Measurements from ENCODE around the gene RBP3.

Gene RBP3

GRCh38 chr10:47326306-47326926 lies 21.7 kb upstream of the RBP3 start:
- H3K4me1 ChIP-seq (ENCODE audit: low read depth, poor library complexity, severe bottlenecking) = no peaks in the 10 kb centered on the region
- no peaks in the 10 kb centered on the region for H4K20me1 ChIP-seq (ENCODE audit: insufficient read depth)
- no peaks in the 10 kb centered on the region for H3K36me3 ChIP-seq (ENCODE audit: insufficient read depth)
- H3K9ac ChIP-seq = no peak overlapping the region
- no peak overlapping the region for H2AFZ ChIP-seq (ENCODE audit: low read depth)
- H3K27ac ChIP-seq = no peak overlapping the region
- TF ChIP-seq, protein P1, sequence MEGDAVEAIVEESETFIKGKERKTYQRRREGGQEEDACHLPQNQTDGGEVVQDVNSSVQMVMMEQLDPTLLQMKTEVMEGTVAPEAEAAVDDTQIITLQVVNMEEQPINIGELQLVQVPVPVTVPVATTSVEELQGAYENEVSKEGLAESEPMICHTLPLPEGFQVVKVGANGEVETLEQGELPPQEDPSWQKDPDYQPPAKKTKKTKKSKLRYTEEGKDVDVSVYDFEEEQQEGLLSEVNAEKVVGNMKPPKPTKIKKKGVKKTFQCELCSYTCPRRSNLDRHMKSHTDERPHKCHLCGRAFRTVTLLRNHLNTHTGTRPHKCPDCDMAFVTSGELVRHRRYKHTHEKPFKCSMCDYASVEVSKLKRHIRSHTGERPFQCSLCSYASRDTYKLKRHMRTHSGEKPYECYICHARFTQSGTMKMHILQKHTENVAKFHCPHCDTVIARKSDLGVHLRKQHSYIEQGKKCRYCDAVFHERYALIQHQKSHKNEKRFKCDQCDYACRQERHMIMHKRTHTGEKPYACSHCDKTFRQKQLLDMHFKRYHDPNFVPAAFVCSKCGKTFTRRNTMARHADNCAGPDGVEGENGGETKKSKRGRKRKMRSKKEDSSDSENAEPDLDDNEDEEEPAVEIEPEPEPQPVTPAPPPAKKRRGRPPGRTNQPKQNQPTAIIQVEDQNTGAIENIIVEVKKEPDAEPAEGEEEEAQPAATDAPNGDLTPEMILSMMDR (conservative IDR thresholded peaks at IDR 0.05; ENCODE audit: low read depth, low read length) = no peak
- no peaks in the 10 kb centered on the region for H3K27me3 ChIP-seq (ENCODE audit: insufficient read depth, low read depth)
- no peak overlapping the region for H3K4me2 ChIP-seq
- H3K4me3 ChIP-seq (IDR thresholded peaks at IDR 0.05; ENCODE audit: insufficient read depth, low read depth, low read length) = no peak overlapping the region
- H3K79me2 ChIP-seq (ENCODE audit: insufficient read depth, low read depth) = no peaks in the 10 kb centered on the region

- H3K4me3 ChIP-seq (IDR thresholded peaks at IDR 0.05; ENCODE audit: insufficient read depth, low read depth, low read length) = no peak overlapping the region
- H3K4me2 ChIP-seq = no peak overlapping the region
- no peaks in the 10 kb centered on the region for H3K79me2 ChIP-seq (ENCODE audit: insufficient read depth, low read depth)
- no peaks in the 10 kb centered on the region for H3K36me3 ChIP-seq (ENCODE audit: insufficient read depth)
- H3K4me1 ChIP-seq (ENCODE audit: low read depth, poor library complexity, severe bottlenecking) = no peaks in the 10 kb centered on the region
- no peak overlapping the region for H3K27ac ChIP-seq
- no peaks in the 10 kb centered on the region for H4K20me1 ChIP-seq (ENCODE audit: insufficient read depth)
- no peak overlapping the region for H2AFZ ChIP-seq (ENCODE audit: low read depth)
- TF ChIP-seq, protein P1 (conservative IDR thresholded peaks at IDR 0.05; ENCODE audit: low read depth, low read length) = no peak
- no peaks in the 10 kb centered on the region for H3K27me3 ChIP-seq (ENCODE audit: insufficient read depth, low read depth)
- H3K9ac ChIP-seq = no peak overlapping the region
Measured at GRCh38 chr10:47326927-47327330, 21.2 kb upstream of the RBP3 start.

- no peaks in the 10 kb centered on the region for H3K79me2 ChIP-seq (ENCODE audit: insufficient read depth, low read depth)
- no peak overlapping the region for H3K4me2 ChIP-seq
- H3K9ac ChIP-seq = no peak overlapping the region
- H3K27me3 ChIP-seq (ENCODE audit: insufficient read depth, low read depth) = no peaks in the 10 kb centered on the region
- H4K20me1 ChIP-seq (ENCODE audit: insufficient read depth) = no peaks in the 10 kb centered on the region
- no peak overlapping the region for H3K4me3 ChIP-seq (IDR thresholded peaks at IDR 0.05; ENCODE audit: insufficient read depth, low read depth, low read length)
- H3K36me3 ChIP-seq (ENCODE audit: insufficient read depth) = no peaks in the 10 kb centered on the region
- H2AFZ ChIP-seq (ENCODE audit: low read depth) = no peak overlapping the region
- H3K4me1 ChIP-seq (ENCODE audit: low read depth, poor library complexity, severe bottlenecking) = no peaks in the 10 kb centered on the region
- TF ChIP-seq, protein P1 (conservative IDR thresholded peaks at IDR 0.05; ENCODE audit: low read depth, low read length) = no peak
- no peak overlapping the region for H3K27ac ChIP-seq
Measured at GRCh38 chr10:47329855-47330254, 18.3 kb upstream of the RBP3 start.

- Histone ChIP-seq H2AFZ (ENCODE audit: low read depth) (no peak overlapping the region), H3K9ac (no peak overlapping the region), H3K36me3 (ENCODE audit: insufficient read depth) (no peaks in the 10 kb centered on the region), H3K4me2 (no peak overlapping the region), H3K27me3 (ENCODE audit: insufficient read depth, low read depth) (no peaks in the 10 kb centered on the region), H3K4me3 (IDR thresholded peaks at IDR 0.05; ENCODE audit: insufficient read depth, low read depth, low read length) (no peak overlapping the region), H3K27ac (no peak overlapping the region), H4K20me1 (ENCODE audit: insufficient read depth) (no peaks in the 10 kb centered on the region), H3K79me2 (ENCODE audit: insufficient read depth, low read depth) (no peaks in the 10 kb centered on the region), H3K4me1 (ENCODE audit: low read depth, poor library complexity, severe bottlenecking) (no peaks in the 10 kb centered on the region)
- TF ChIP-seq, protein P1 (conservative IDR thresholded peaks at IDR 0.05; ENCODE audit: low read depth, low read length) = no peak
Measured at GRCh38 chr10:47330366-47330765, 17.8 kb upstream of the RBP3 start.
